ENCODE measurements around the gene TAS2R39.
"Not testable (repeated sequence)": the region's sequence is repeated elsewhere in the genome, so short reads cannot be mapped to it uniquely, and the experiment has no call there.

The TAS2R39 gene

GRCh38 chr7:143183024-143183423 lies at the start of gene TAS2R39:
Gene TAS2R39 (plus strand): TSS chr7:143183419. CDS start chr7:143183419, 0 bp downstream.
- Histone ChIP-seq H3K9ac (no peak within 1 kb of the TSS), H3K9me3 (replicated peaks in 1 of 11) (peaks cover 11 to 30% (median 15%) of the 10 kb centered on the region in 11 experiments), H4K20me1 (no peaks in the 10 kb centered on the region), H3K27me3 (no peaks in the 10 kb centered on the region), H3K4me1 (0 out of 20 replicates have a peak, but pooled peaks cover 0 to 5% (median 0%) of the 10 kb centered on the region in 10 experiments), H3K4me3 (no peak within 1 kb of the TSS), H3K27ac (no peak within 1 kb of the TSS), H3K36me3 (no peaks in the 10 kb centered on the region), H3K4me2 (no peak within 1 kb of the TSS)
- TF ChIP-seq Cebpa-rat (IDR thresholded peaks at IDR 0.05) = no peak

GRCh38 chr7:143147070-143147469 lies 36.1 kb upstream of the TAS2R39 start:
- TF ChIP-seq Cebpa-rat (IDR thresholded peaks at IDR 0.05) = no peak
- Histone ChIP-seq H3K36me3 (no peaks in the 10 kb centered on the region), H3K27me3 (no peaks in the 10 kb centered on the region), H4K20me1 (no peaks in the 10 kb centered on the region), H3K27ac (no peak overlapping the region), H3K9me3 (replicated peaks in 1 of 11) (peaks cover 0 to 24% (median 11%) of the 10 kb centered on the region in 11 experiments; a peak in 14 of 22 replicates), H3K4me1 (no peaks in the 10 kb centered on the region), H3K4me3 (no peak overlapping the region), H3K4me2 (no peak overlapping the region), H3K9ac (no peak overlapping the region)

- Histone ChIP-seq H3K36me3 (no peaks in the 10 kb centered on the region), H3K4me3 (no peak overlapping the region), H4K20me1 (no peaks in the 10 kb centered on the region), H3K9ac (no peak overlapping the region), H3K4me2 (no peak overlapping the region), H3K9me3 (replicated peaks in 1 of 11) (peaks cover 0 to 24% (median 11%) of the 10 kb centered on the region in 11 experiments; a peak in 14 of 22 replicates), H3K27ac (no peak overlapping the region), H3K4me1 (no peaks in the 10 kb centered on the region), H3K27me3 (no peaks in the 10 kb centered on the region)
- TF ChIP-seq Cebpa-rat (IDR thresholded peaks at IDR 0.05) = no peak
Observed at GRCh38 chr7:143148050-143148449, 35.2 kb upstream of the TAS2R39 start.

GRCh38 chr7:143148651-143149050 lies 34.6 kb upstream of the TAS2R39 start:
- Histone ChIP-seq H3K36me3 (no peaks in the 10 kb centered on the region), H3K4me3 (no peak overlapping the region), H3K4me2 (no peak overlapping the region), H4K20me1 (no peaks in the 10 kb centered on the region), H3K27ac (no peak overlapping the region), H3K27me3 (no peaks in the 10 kb centered on the region), H3K4me1 (no peaks in the 10 kb centered on the region), H3K9me3 (replicated peaks in 1 of 11) (peaks cover 0 to 24% (median 11%) of the 10 kb centered on the region in 11 experiments; a peak in 14 of 22 replicates), H3K9ac (no peak overlapping the region)
- TF ChIP-seq Cebpa-rat (IDR thresholded peaks at IDR 0.05) = no peak

- not testable (repeated sequence) for H3K4me3 ChIP-seq
Observed at GRCh38 chr7:143150696-143151095, 32.5 kb upstream of the TAS2R39 start.

GRCh38 chr7:143158617-143159016 lies 24.6 kb upstream of the TAS2R39 start:
- H3K9ac ChIP-seq; H3K4me2 ChIP-seq; H3K36me3 ChIP-seq; H4K20me1 ChIP-seq; H3K4me3 ChIP-seq; H3K27me3 ChIP-seq; H3K9me3 ChIP-seq (replicated peaks in 1 of 11); H3K4me1 ChIP-seq; H3K27ac ChIP-seq: not testable (repeated sequence)

More at GRCh38 chr7:143150696-143151095, 32.5 kb upstream of the TAS2R39 start:
- H3K27me3 ChIP-seq, H4K20me1 ChIP-seq, H3K9ac ChIP-seq, H3K4me2 ChIP-seq, H3K27ac ChIP-seq, H3K4me1 ChIP-seq, H3K36me3 ChIP-seq: not testable (repeated sequence)
- peaks cover 0 to 24% (median 11%) of the 10 kb centered on the region in 11 experiments; a peak in 14 of 22 replicates for H3K9me3 ChIP-seq (replicated peaks in 1 of 11)

- no peak overlapping the region for H3K27ac ChIP-seq
- no peaks in the 10 kb centered on the region for H3K36me3 ChIP-seq
- no peaks in the 10 kb centered on the region for H3K27me3 ChIP-seq
- no peak overlapping the region for H3K9ac ChIP-seq
- no peak overlapping the region for H3K4me3 ChIP-seq
- no peak overlapping the region for H3K4me2 ChIP-seq
- TF ChIP-seq Cebpa-rat (IDR thresholded peaks at IDR 0.05) = no peak
- H3K9me3 ChIP-seq (replicated peaks in 1 of 11) = peaks cover 2 to 12% (median 7%) of the 10 kb centered on the region in 11 experiments
- H3K4me1 ChIP-seq = no peaks in the 10 kb centered on the region
- H4K20me1 ChIP-seq = no peaks in the 10 kb centered on the region
Observed at GRCh38 chr7:143171697-143172096, 11.5 kb upstream of the TAS2R39 start.

- Histone ChIP-seq H3K9me3 (replicated peaks in 1 of 11) (peaks cover 9 to 17% (median 13%) of the 10 kb centered on the region in 11 experiments), H3K4me2 (no peak overlapping the region), H3K27me3 (no peaks in the 10 kb centered on the region), H3K4me1 (no peaks in the 10 kb centered on the region), H3K36me3 (no peaks in the 10 kb centered on the region), H3K4me3 (no peak overlapping the region), H3K9ac (no peak overlapping the region), H4K20me1 (no peaks in the 10 kb centered on the region), H3K27ac (no peak overlapping the region)
- no peak for TF ChIP-seq Cebpa-rat (IDR thresholded peaks at IDR 0.05)
Observed at GRCh38 chr7:143172354-143172753, 10.9 kb upstream of the TAS2R39 start.

- no peaks in the 10 kb centered on the region for H3K36me3 ChIP-seq
- no peak overlapping the region for H3K27ac ChIP-seq
- H3K4me1 ChIP-seq = no peaks in the 10 kb centered on the region
- no peak for TF ChIP-seq Cebpa-rat (IDR thresholded peaks at IDR 0.05)
- H3K4me3 ChIP-seq = no peak overlapping the region
- H3K9me3 ChIP-seq (replicated peaks in 1 of 11) = peaks cover 30 to 53% (median 34%) of the 10 kb centered on the region in 11 experiments
- H3K9ac ChIP-seq = no peak overlapping the region
- no peaks in the 10 kb centered on the region for H3K27me3 ChIP-seq
- no peaks in the 10 kb centered on the region for H4K20me1 ChIP-seq
- no peak overlapping the region for H3K4me2 ChIP-seq
Observed at GRCh38 chr7:143176128-143176527, 7.1 kb upstream of the TAS2R39 start.

- no peaks in the 10 kb centered on the region for H4K20me1 ChIP-seq
- H3K4me2 ChIP-seq = no peak overlapping the region
Observed at GRCh38 chr7:143177374-143178119, 5.7 kb upstream of the TAS2R39 start.

GRCh38 chr7:143180771-143181170 lies 2.4 kb upstream of the TAS2R39 start:
- H3K27me3 ChIP-seq, H4K20me1 ChIP-seq, H3K4me2 ChIP-seq, H3K4me3 ChIP-seq, H3K27ac ChIP-seq, H3K36me3 ChIP-seq, H3K4me1 ChIP-seq, H3K9ac ChIP-seq: not testable (repeated sequence)
- peaks cover 30 to 52% (median 34%) of the 10 kb centered on the region in 11 experiments for H3K9me3 ChIP-seq (replicated peaks in 1 of 11)

More at GRCh38 chr7:143177374-143178119, 5.7 kb upstream of the TAS2R39 start:
- Histone ChIP-seq H3K27ac (no peak overlapping the region), H3K4me3 (no peak overlapping the region), H3K4me1 (0 out of 20 replicates have a peak, but pooled peaks cover 0 to 5% (median 0%) of the 10 kb centered on the region in 10 experiments), H3K9ac (no peak overlapping the region), H3K9me3 (replicated peaks in 1 of 11) (peaks cover 30 to 53% (median 34%) of the 10 kb centered on the region in 11 experiments), H3K27me3 (no peaks in the 10 kb centered on the region), H3K36me3 (no peaks in the 10 kb centered on the region)
- TF ChIP-seq Cebpa-rat (IDR thresholded peaks at IDR 0.05) = no peak
